Pancreas (tissue), 10 donors: ENCODE measurements around the gene CDKAL1. TPM values are rescaled to one million over a fixed set of nuclear protein-coding genes. Genes with fewer than 3 reads are reported as not detected.

Experiments
- ATAC-seq, 4 donors: fragments of 200-7000 bp; cut with Tn5 transposase; one replicate each; pipeline versions ENCODE4 v1.8.0 to v1.9.1; 2020; ENCODE audit warnings: mild to moderate bottlenecking in 4 of 4, moderate library complexity in 4 of 4
- DNase-seq, 6 donors: peaks; one replicate each; pipeline ENCODE4 v3.0.0-alpha.2; 2020
- FAIRE-seq: peaks from 2 replicates; lab custom pipeline; 2012; peaks lifted over from hg19 to GRCh38; lab: Jason Lieb, UNC
- H3K27ac ChIP-seq, 4 donors: fragments of 200-600 bp; sonication (generic); 1 replicate in 3 of 4; 2 replicates in 1 of 4; pipeline versions ENCODE4 v1.5.0 to v1.8.0; 2020
- H3K27me3 ChIP-seq, 4 donors: fragments of 200-600 bp; one replicate each; pipeline ENCODE4 v1.8.0; 2021
- H3K36me3 ChIP-seq, 3 donors: fragments of 200-600 bp; sonication (generic) in 1 of 3; one replicate each; pipeline versions ENCODE4 v1.5.0 to v1.8.0; 2020 to 2021
- H3K4me1 ChIP-seq, 3 donors: fragments of 200-600 bp; one replicate each; pipeline ENCODE4 v1.8.0; 2021
- H3K4me3 ChIP-seq, 4 donors: fragments of 200-600 bp; sonication (generic) in 2 of 4; one replicate each; pipeline versions ENCODE4 v1.5.0 to v1.8.0; 2020 to 2021
- H3K9me3 ChIP-seq, 4 donors: fragments of 200-600 bp; one replicate each; pipeline ENCODE4 v1.8.0; 2021
- CTCF ChIP-seq, 4 donors: fragments of 200-600 bp; sonication (generic) in 3 of 4; IDR thresholded peaks; one replicate each; pipeline versions ENCODE4 v1.5.0 to v1.8.0; 2021; ENCODE audit warnings: antibody characterized with exemption in 4 of 4
- WGBS, 2 donors: extraction: QIAGEN DNeasy Blood & Tissue Kit; methylation state at CpG; one replicate each; pipeline ENCODE4 v1.1.7; 2013; 5-methylcytosine and 5-hydroxymethylcytosine counted together
- intact Hi-C, 3 donors: fragments of 100-400 bp; cut with DNase I; formaldehyde crosslinking; loops; one replicate each; pipeline versions ENCODE4 v1.11.1 to v1.14.2; 2022
- polyA plus RNA-seq, 2 donors: library from polyadenylated mRNA; stranded (reverse); fragments of 200-250 nt; gene quantifications; one replicate each; pipeline ENCODE4 v1.2.3, GENCODE V29; 2013
- total RNA-seq, 6 donors: library from RNA; stranded (reverse); fragmentation: NEBNext Ultra II Directional in 4 of 6; extraction: Animal tissue kit (Norgen Biotek cat#: 25700) in 4 of 6; gene quantifications; one replicate each; pipeline versions ENCODE4 v1.2.1 to v1.2.4, GENCODE V29; 2021 to 2023
- donor health status: healthy with polysubstance abuse.
- donor health status: DM: no; HTN: no; CAD: no; lungs with moderate emphysema.
- donor health status: DM: no; HTN: no; CAD: no.
- donor health status: control.
- donor health status: control.
- donor health status: Bipolar disorder and iron deficiency.
- donor health status: DM: yes; HTN: yes; CAD: no.
- donor health status: DM: no; HTN: no; CAD: no.
- donor health status: DM: no; HTN: no; CAD: no.
- donor health status: DM: yes; HTN: yes; CAD: no.

Gene CDKAL1
- total and polyA plus RNA-seq, 8 donors: 3.3 to 11.7 (median 8.2) TPM

- H3K36me3 ChIP-seq: no peaks in the 10 kb centered on the region
- H3K27ac ChIP-seq: no peak overlapping the region
- FAIRE-seq (no peak), DNase-seq (no peak), ATAC-seq (no peak)
- no peaks in the 10 kb centered on the region for H3K4me1 ChIP-seq
- TF ChIP-seq CTCF (IDR thresholded peaks at IDR 0.05): no peak
- H3K4me3 ChIP-seq: no peak overlapping the region
- 85% methylated on average over 3 of the region's 3 CpGs for WGBS, 2 donors
- intact Hi-C loops: no loop called here
- no peaks in the 10 kb centered on the region for H3K27me3 ChIP-seq
- no peaks in the 10 kb centered on the region for H3K9me3 ChIP-seq
Observed at GRCh38 chr6:20997770-20998147, 463.5 kb downstream of the CDKAL1 start.

DNA sequence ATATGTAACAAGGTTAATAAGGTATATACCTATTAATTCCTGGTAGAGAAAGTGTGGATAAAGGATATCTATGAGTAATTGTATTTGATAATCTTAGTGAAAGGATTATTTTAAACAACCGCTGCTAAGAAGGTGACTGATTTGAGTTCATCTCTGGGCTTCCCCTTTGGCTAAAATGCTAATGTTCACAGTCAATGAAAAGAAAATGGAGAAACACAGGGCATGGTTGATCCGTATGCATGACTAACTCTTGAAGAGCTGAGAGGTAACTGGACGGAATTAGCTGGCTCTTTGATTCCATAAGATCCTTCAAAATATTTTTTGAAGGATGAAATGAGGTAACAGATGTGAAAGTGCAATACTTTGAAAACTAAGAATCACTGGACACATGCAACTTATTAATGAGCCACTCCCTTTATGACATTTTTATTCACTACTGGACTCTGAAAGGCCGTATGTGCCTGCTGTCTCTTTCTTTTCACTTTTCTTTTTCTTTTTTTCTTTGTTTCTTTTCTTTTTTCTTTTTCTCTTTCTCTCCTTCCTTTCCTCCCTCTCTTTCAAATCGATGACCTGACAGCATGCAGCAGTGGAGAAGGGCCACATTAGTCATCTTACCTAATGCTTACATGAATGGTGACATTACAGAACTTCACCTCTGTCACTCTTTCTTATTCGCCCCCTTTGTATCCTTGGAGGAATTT is 464.6 kb downstream of the CDKAL1 start:
- peaks cover 0 to 3% (median 0%) of the 10 kb centered on the region in 3 donors for H3K4me1 ChIP-seq
- no peak for TF ChIP-seq CTCF (IDR thresholded peaks at IDR 0.05)
- WGBS, 2 donors: 93 to 95% methylated on average over 6 of the region's 6 CpGs

DNA sequence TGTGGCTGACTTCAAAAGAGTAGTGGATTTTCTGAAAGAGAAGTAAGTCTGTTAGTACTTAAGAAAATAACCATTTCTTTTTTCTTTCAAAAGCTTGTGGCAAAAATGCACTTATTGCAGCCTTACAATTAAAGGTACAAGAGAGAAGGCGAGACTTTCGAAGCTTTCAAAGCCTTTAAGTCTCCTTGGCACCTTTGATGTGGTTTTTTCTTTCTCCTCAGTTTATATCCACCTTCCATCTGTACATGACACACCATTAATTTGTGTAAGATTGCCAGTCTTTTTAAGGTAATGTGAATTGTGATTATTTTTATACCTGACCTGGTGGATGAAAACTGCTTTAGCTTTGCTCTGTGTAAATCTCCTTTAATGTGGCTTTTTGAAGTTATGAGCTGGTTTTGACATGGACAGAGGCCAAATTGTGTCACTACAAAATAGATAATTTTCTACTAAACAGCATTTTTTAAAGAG is 466.1 kb downstream of the CDKAL1 start:
- peaks cover 0 to 8% (median 0%) of the 10 kb centered on the region in 3 donors for H3K4me1 ChIP-seq
- H3K27me3 ChIP-seq: no peaks in the 10 kb centered on the region
- no peak overlapping the region for H3K27ac ChIP-seq
- no peaks in the 10 kb centered on the region for H3K9me3 ChIP-seq
- no peak overlapping the region for H3K4me3 ChIP-seq
- no peaks in the 10 kb centered on the region for H3K36me3 ChIP-seq
- DNase-seq: no peak
- no peak for FAIRE-seq
- WGBS, 2 donors: 97 to 100% methylated on average over 2 of the region's 2 CpGs
- ATAC-seq: no peak
- no peak for TF ChIP-seq CTCF (IDR thresholded peaks at IDR 0.05)
- intact Hi-C loops: no loop called here

More for the DNA sequence above, 464.6 kb downstream of the CDKAL1 start:
- Histone ChIP-seq H3K36me3 (no peaks in the 10 kb centered on the region), H3K9me3 (no peaks in the 10 kb centered on the region), H3K27me3 (no peaks in the 10 kb centered on the region), H3K4me3 (no peak overlapping the region), H3K27ac (no peak overlapping the region)
- intact Hi-C loops: no loop called here
- FAIRE-seq: no peak
- DNase-seq: no peak
- ATAC-seq: no peak

DNA sequence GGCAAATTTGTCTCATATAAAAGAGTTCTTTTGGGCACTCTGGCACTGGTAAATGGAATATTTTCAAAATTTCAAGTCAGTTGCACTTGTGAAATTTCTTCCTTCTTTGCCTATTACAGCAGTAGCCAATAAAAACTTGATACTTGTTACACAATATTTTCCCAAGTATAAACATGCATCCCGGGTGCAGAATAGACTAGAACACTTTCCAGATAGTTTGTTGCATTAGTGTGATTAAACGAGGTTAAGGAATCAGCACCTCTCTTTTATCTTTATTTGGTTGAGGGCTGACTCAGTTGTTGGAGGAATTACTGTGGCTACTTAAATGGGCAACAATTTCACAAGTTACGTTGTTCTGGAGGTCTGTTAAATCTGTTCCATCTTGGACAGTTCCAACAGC is 467.5 kb downstream of the CDKAL1 start:
- H3K4me3 ChIP-seq: no peak overlapping the region
- no peaks in the 10 kb centered on the region for H3K36me3 ChIP-seq
- WGBS, 2 donors: 88% methylated on average over 3 of the region's 3 CpGs
- no peak for FAIRE-seq
- H3K4me1 ChIP-seq: peaks cover 0 to 8% (median 0%) of the 10 kb centered on the region in 3 donors
- no peak for DNase-seq
- no peaks in the 10 kb centered on the region for H3K27me3 ChIP-seq
- ATAC-seq: peak in 1 of 4 donors; percentile 23
- TF ChIP-seq CTCF (IDR thresholded peaks at IDR 0.05): no peak
- no peaks in the 10 kb centered on the region for H3K9me3 ChIP-seq
- intact Hi-C loops: no loop called here
- no peak overlapping the region for H3K27ac ChIP-seq
